Skeletal muscle tissue (tissue), 4 donors: ENCODE results near the gene MZT2A. TPM values are rescaled to one million over a fixed set of nuclear protein-coding genes. Genes with fewer than 3 reads are reported as not detected.
A peak's percentile ranks its signal among the peaks of the same experiment; 100 is the strongest.
"Not testable (repeated sequence)": the region's sequence is repeated elsewhere in the genome, so short reads cannot be mapped to it uniquely, and the experiment has no call there.

Experiments
- H3K27ac ChIP-seq: one replicate; pipeline ENCODE4 v1.7.0; 2013; ENCODE audit warnings: mild to moderate bottlenecking, low read depth, low read length, inconsistent platforms
- H3K27me3 ChIP-seq, 3 donors: one replicate each; pipeline ENCODE4 v1.7.0; 2013; ENCODE audit warnings: low read length in 3 of 3; ENCODE audit not compliant: control insufficient read depth in 3 of 3, insufficient read depth in 3 of 3
- H3K36me3 ChIP-seq, 3 donors: one replicate each; pipeline ENCODE4 v1.7.0; 2013; ENCODE audit warnings: low read length in 3 of 3; ENCODE audit not compliant: control insufficient read depth in 3 of 3, insufficient read depth in 3 of 3
- H3K4me1 ChIP-seq, 3 donors: one replicate each; pipeline ENCODE4 v1.7.0; 2013; ENCODE audit warnings: low read length in 3 of 3, mild to moderate bottlenecking in 3 of 3; ENCODE audit not compliant: control insufficient read depth in 3 of 3, insufficient read depth in 3 of 3
- H3K4me3 ChIP-seq, 3 donors: one replicate each; pipeline ENCODE4 v1.7.0; 2013; ENCODE audit warnings: low read length in 3 of 3
- H3K9ac ChIP-seq, 3 donors: one replicate each; pipeline ENCODE4 v1.7.0; 2013; ENCODE audit warnings: low read length in 3 of 3, mild to moderate bottlenecking in 3 of 3, moderate library complexity in 2 of 3, low read depth in 1 of 3
- H3K9me3 ChIP-seq, 3 donors: one replicate each; pipeline ENCODE4 v1.7.0; 2013; ENCODE audit warnings: low read length in 3 of 3; ENCODE audit not compliant: control insufficient read depth in 3 of 3
- total RNA-seq: library from RNA; depleted of rRNA; stranded (reverse); fragments of >200 nt; gene quantifications from one replicate; pipeline ENCODE4 v1.2.3, GENCODE V29; 2014
- donor health status: Osteomylitis.

MZT2A gene
- total RNA-seq, 1 donor from 2014 or later = 27.7 TPM

DNA sequence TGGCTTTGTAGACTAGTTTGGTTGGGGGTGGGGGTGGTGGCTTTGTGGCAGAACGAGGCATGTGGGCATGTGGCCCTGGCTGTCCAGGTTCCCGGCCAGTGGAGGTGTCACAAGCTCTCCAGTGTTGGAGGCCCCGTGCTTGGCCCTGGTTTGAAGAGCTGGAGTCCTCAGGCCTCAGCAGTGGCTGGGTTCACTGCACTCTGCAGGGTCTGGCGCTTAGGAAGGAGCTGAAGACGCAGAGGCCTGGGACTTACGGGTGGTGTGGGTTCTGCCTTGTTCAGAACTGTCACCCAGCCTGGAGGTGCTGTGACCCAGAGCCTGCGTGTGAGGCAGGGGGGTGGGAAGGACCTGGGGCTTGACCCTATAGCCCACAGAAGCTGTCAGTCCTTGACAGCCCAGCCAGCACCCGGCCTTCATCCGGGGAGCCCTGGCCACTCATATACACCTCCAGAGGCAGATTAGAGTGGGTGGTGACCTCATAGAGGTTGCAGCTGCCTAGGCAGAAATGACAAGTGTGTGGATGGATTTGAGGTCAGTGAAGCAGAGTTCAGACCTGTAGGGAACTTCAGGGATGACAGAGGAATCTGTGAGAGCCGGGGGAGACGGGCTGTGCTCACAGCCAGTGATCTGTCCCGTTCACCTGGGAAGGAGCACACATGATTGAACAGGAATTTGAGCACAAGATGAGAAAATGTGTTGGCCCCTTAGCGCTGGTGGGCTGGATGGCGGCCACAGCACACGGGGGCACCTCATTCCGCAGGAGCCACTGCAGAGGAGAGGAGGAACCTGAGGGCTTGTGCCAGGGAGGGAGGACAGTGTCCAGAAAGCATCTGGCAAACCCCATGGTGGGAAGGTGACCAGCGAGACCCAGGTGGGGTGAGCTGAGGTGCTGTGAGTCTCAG lies 20.0 kb upstream of the MZT2A start:
- H3K27ac ChIP-seq, H3K4me1 ChIP-seq, H3K4me3 ChIP-seq, H3K27me3 ChIP-seq, H3K9ac ChIP-seq, H3K9me3 ChIP-seq: not testable (repeated sequence)
- H3K36me3 ChIP-seq = peaks cover 10 to 36% (median 29%) of the 10 kb centered on the region in 3 donors

DNA sequence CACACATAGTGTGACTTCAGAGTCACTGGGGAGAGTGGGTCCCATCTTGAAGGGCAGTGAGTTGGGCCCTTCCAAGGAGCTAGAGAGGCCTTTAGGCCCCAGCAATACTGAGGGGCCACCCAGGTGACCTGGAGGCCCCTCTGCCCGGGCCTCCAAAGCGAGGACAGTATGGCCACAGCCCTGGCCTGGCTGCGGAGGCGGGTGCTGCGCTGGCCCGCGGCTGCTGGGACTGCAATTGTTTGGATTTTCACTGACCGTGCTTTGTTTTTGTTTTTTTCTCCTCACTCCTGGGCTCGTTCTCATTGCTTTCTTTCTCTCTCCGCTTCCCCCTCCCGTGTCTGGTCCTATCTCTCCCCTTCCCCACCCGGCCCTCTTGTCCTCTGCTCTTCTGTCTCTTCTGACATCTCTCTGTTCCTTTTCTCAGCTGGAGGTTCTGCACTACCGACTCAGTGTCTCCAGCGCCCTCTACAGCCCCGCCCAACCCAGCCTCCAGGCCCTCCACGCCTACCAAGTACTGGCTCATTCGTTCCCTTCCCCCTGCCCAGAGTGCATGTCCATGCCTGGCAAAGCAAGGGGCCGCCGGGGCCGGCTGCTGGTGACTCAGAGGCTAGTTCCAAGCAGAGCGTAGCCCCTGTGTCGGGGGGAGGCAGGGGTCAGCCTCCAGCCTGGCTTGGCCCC lies 19.2 kb upstream of the MZT2A start:
- not testable (repeated sequence) for H3K9me3 ChIP-seq, H3K9ac ChIP-seq, H3K4me1 ChIP-seq, H3K27me3 ChIP-seq, H3K4me3 ChIP-seq, H3K27ac ChIP-seq
- H3K36me3 ChIP-seq = peaks cover 12 to 40% (median 33%) of the 10 kb centered on the region in 3 donors

DNA sequence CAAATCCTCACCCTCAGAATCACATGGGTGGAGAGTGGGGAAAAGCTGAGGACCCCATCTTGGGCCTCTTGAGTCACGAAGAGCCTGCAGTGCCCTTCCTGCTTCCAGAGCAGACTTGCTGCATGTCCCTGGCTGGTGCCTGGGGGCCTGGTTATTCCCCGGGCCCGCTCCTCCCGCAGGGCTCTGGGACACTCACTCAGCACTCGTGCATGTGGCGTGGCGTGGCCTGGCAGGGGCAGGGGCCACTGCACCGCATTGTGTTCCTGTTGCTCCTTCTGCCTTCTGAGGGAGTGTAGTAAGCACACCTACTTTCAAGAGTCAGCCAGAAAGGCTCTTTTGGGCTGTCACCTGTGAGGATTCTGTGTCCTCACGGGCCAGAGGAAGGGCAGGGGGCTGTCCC lies 17.4 kb upstream of the MZT2A start:
- Histone ChIP-seq H3K27me3 (no peaks in the 10 kb centered on the region), H3K4me1 (no peaks in the 10 kb centered on the region), H3K27ac (no peak overlapping the region), H3K9me3 (no peaks in the 10 kb centered on the region), H3K4me3 (no peak overlapping the region), H3K36me3 (peaks cover 20 to 50% (median 44%) of the 10 kb centered on the region in 3 donors), H3K9ac (no peak overlapping the region)

DNA sequence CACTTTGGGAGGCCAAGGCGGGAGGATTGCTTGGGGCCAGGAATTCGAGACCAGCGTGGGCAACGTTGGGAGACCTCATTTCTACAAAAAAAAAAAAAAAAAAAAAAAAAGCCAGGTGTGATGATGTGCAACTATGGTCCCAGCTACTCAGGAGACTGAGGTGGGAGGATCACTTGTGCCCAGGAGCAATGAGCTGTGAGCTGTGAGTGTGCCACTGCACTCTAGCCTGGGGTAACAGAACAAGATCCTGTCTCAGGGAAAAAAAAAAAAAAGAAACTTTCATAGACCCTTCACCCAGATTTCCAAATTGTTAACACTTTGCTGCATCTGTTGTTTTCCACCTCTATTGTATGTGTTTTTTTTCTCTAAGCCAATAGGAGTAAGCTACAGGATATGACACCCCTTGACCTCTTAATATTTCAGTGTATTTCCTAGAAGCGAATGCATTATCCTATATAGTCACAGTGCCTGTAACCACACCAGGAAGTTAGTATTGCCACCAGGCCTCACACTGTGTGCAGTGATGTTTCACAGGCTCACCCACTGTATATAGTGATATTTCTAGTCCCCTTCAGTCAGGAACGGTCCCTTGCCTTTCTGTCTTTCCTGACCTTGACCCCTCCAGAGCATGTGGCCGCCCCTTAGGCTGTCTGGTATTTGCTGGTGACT lies 12.0 kb upstream of the MZT2A start:
- not testable (repeated sequence) for H3K4me1 ChIP-seq, H3K27me3 ChIP-seq, H3K9ac ChIP-seq, H3K4me3 ChIP-seq, H3K27ac ChIP-seq, H3K9me3 ChIP-seq
- peaks cover 39 to 59% (median 56%) of the 10 kb centered on the region in 3 donors for H3K36me3 ChIP-seq

DNA sequence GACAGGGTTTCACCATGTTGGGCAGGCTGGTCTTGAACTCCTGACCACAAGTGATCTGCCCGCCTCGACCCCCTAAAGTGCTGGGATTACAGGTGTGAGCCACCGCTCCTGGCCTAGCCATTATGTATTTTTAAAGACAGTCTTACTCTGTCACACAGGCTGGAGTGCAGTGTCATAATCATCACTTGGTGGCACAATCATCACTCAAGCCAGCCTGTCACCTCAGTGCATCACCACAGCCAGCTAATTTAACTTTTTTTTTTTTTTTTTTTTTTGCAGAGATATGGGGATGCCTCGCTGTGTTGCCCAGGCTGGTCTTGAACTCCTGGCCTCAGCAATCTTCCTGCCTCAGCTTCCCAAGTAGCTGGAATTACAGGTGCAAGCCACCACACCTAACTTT lies 11.4 kb upstream of the MZT2A start:
- not testable (repeated sequence) for H3K27ac ChIP-seq, H3K4me3 ChIP-seq, H3K27me3 ChIP-seq, H3K9me3 ChIP-seq, H3K9ac ChIP-seq, H3K4me1 ChIP-seq
- H3K36me3 ChIP-seq = peaks cover 35 to 55% (median 50%) of the 10 kb centered on the region in 3 donors

- not testable (repeated sequence) for H3K4me3 ChIP-seq, H3K27ac ChIP-seq, H3K27me3 ChIP-seq, H3K9ac ChIP-seq, H3K9me3 ChIP-seq
- Histone ChIP-seq H3K36me3 (peaks cover 19 to 21% (median 20%) of the 10 kb centered on the region in 3 donors), H3K4me1 (peaks cover 8 to 20% (median 9%) of the 10 kb centered on the region in 3 donors)
These were observed 6.2 kb upstream of the MZT2A start for GRCh38 chr2:131498321-131498973.

DNA sequence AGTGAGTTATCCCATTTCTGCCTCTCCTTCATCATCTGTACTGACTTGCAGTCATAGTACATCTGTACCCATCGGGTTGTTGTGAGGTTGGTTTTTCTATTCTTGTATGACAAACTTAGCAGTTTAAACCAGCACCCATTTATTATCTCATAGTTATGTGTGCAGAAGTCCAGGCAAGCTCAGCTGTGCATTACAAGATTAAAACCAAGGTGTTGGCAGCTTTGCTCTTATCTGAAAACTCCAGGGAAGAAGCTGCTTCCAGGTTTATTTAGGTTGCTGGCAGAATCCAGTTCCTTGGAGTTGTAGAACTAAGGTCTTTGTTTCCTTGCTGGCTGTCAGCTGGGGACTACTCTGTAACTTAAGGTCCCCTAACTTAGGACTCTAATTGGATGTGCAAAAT lies 3.3 kb upstream of the MZT2A start:
- not testable (repeated sequence) for H3K9me3 ChIP-seq, H3K4me3 ChIP-seq, H3K27ac ChIP-seq, H3K27me3 ChIP-seq, H3K9ac ChIP-seq, H3K36me3 ChIP-seq
- H3K4me1 ChIP-seq = peaks cover 12 to 28% (median 13%) of the 10 kb centered on the region in 3 donors

- Histone ChIP-seq H3K4me1 (peaks cover 9 to 25% (median 13%) of the 10 kb centered on the region in 3 donors), H3K9ac (peak overlapping the region; percentile 82 to 95 (median 93)), H3K27me3 (no peaks in the 10 kb centered on the region), H3K36me3 (peaks cover 0 to 2% (median 0%) of the 10 kb centered on the region in 3 donors), H3K27ac (peak overlapping the region; percentile 83), H3K4me3 (peak overlapping the region; percentile 91 to 95 (median 92)), H3K9me3 (no peaks in the 10 kb centered on the region)
These were observed 1.2 kb upstream of the MZT2A start for GRCh38 chr2:131493199-131493968.
